ENCODE data around the gene FDX1. TPM values are rescaled to one million over a fixed set of nuclear protein-coding genes. Genes with fewer than 3 reads are reported as not detected.
A peak's percentile ranks its signal among the peaks of the same experiment; 100 is the strongest.
"Not testable (repeated sequence)": the region's sequence is repeated elsewhere in the genome, so short reads cannot be mapped to it uniquely, and the experiment has no call there.

FDX1 gene
- total RNA-seq, 1 experiment from 2014 or later, result 14.5 TPM

DNA sequence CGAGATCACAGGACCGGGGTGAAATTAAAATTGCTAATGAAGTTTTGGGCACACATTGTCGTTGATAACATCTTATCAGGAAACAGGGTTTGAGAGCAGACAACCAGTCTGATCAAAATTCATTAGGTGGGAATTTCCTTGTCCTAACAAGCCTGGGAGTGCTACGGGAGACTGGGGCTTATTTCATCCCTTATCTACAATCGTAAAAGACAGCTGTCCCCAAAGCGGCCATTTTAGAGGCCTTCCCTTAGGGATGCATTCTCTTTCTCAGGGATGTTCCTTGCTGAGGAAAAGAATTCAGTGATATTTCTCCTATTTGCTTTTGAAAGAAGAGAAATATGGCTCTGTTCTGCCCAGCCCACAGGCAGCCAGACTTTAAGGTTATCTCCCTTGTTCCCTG lies 8.1 kb upstream of the FDX1 start:
- POLR2A ChIA-PET; H3K4me2 ChIP-seq (ENCODE audit: low read length); H3K27ac ChIP-seq (ENCODE audit: low read depth, low read length); ATAC-seq; DNase-seq (ENCODE audit: low read depth, low spot score); H3K4me1 ChIP-seq (ENCODE audit: control insufficient read depth in 1 of 2, insufficient read depth in 2 of 2, low read length in 2 of 2); RAD21 ChIA-PET (ENCODE audit: low non-redundant PET in 1 of 2, low total read pairs in 2 of 2, uncharacterized antibody in 2 of 2, unreplicated experiment in 2 of 2); H3K9me3 ChIP-seq (ENCODE audit: control insufficient read depth in 1 of 2, insufficient read depth in 1 of 2, low read depth in 1 of 2, low read length in 2 of 2); BruUV-seq (replicated peaks); H4K20me1 ChIP-seq (ENCODE audit: insufficient read depth); CTCF ChIA-PET; H3K79me2 ChIP-seq (ENCODE audit: insufficient read depth, low read length); H3K9me2 ChIP-seq (ENCODE audit: insufficient read depth); H3K4me3 ChIP-seq (replicated peaks in 1 of 2; ENCODE audit: low read depth in 1 of 2, low read length in 2 of 2); H3K27me3 ChIP-seq (ENCODE audit: insufficient read depth, low read length); intact Hi-C loops (cut with micrococcal nuclease); H2AFZ ChIP-seq (ENCODE audit: low read depth, low read length, poor library complexity, severe bottlenecking); H3K9ac ChIP-seq (ENCODE audit: low read length); H3K36me3 ChIP-seq (ENCODE audit: control insufficient read depth in 1 of 2, insufficient read depth in 2 of 2, low read length in 2 of 2): not testable (repeated sequence)
- TF ChIP-seq CBX3 (IDR thresholded peaks at IDR 0.05; ENCODE audit: low read depth), result 0 out of 2 replicates have a peak, but pooled peaks have one; percentile 29

DNA sequence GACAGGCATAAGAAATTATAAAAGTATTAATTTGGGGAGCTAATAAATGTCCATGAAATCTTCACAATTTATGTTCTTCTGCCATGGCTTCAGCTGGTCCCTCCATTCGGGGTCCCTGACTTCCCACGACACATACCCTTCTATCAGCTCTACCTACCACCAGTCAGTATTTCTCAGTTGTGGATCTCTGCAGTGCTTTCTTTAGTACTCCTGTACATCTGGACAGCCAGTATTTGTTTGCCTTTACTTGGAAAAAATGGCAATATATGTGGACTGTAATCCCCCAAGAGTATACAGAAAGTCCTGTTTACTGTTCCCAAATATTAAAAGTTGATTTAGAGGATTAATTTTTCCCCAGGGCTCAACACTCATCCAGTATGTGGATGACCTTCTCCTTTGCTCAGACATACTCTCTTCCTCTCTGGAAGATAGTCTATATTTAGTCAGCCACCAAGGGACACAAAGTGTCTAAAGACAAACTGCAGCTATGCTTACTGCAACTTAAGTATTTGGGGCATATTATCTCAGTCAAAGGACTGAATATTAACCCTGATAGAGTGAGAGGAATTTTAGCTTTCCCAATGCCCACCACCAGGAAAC lies 7.3 kb upstream of the FDX1 start:
- Histone ChIP-seq H3K27me3 (ENCODE audit: insufficient read depth, low read length) (no peaks in the 10 kb centered on the region), H2AFZ (ENCODE audit: low read depth, low read length, poor library complexity, severe bottlenecking) (no peak overlapping the region), H3K27ac (ENCODE audit: low read depth, low read length) (no peak overlapping the region), H3K79me2 (ENCODE audit: insufficient read depth, low read length) (no peaks in the 10 kb centered on the region), H3K9ac (ENCODE audit: low read length) (no peak overlapping the region), H3K36me3 (ENCODE audit: control insufficient read depth in 1 of 2, insufficient read depth in 2 of 2, low read length in 2 of 2) (no peaks in the 10 kb centered on the region), H3K9me2 (ENCODE audit: insufficient read depth) (no peaks in the 10 kb centered on the region), H3K4me1 (ENCODE audit: control insufficient read depth in 1 of 2, insufficient read depth in 2 of 2, low read length in 2 of 2) (peaks cover 0 to 5% of the 10 kb centered on the region in 2 experiments; a peak in 1 of 4 replicates), H4K20me1 (ENCODE audit: insufficient read depth) (no peaks in the 10 kb centered on the region), H3K4me3 (replicated peaks in 1 of 2; ENCODE audit: low read depth in 1 of 2, low read length in 2 of 2) (no peak overlapping the region), H3K9me3 (ENCODE audit: control insufficient read depth in 1 of 2, insufficient read depth in 1 of 2, low read depth in 1 of 2, low read length in 2 of 2) (no peaks in the 10 kb centered on the region), H3K4me2 (ENCODE audit: low read length) (no peak overlapping the region)
- intact Hi-C loops (cut with micrococcal nuclease), result no loop called here
- ChIA-PET CTCF (no interaction called here), RAD21 (ENCODE audit: low non-redundant PET in 1 of 2, low total read pairs in 2 of 2, uncharacterized antibody in 2 of 2, unreplicated experiment in 2 of 2) (no interaction called here), POLR2A (no interaction called here)
- DNase-seq (ENCODE audit: low read depth, low spot score) (no peak), ATAC-seq (no peak)
- BruUV-seq (replicated peaks), result no TSS peak
- TF ChIP-seq, protein P1, sequence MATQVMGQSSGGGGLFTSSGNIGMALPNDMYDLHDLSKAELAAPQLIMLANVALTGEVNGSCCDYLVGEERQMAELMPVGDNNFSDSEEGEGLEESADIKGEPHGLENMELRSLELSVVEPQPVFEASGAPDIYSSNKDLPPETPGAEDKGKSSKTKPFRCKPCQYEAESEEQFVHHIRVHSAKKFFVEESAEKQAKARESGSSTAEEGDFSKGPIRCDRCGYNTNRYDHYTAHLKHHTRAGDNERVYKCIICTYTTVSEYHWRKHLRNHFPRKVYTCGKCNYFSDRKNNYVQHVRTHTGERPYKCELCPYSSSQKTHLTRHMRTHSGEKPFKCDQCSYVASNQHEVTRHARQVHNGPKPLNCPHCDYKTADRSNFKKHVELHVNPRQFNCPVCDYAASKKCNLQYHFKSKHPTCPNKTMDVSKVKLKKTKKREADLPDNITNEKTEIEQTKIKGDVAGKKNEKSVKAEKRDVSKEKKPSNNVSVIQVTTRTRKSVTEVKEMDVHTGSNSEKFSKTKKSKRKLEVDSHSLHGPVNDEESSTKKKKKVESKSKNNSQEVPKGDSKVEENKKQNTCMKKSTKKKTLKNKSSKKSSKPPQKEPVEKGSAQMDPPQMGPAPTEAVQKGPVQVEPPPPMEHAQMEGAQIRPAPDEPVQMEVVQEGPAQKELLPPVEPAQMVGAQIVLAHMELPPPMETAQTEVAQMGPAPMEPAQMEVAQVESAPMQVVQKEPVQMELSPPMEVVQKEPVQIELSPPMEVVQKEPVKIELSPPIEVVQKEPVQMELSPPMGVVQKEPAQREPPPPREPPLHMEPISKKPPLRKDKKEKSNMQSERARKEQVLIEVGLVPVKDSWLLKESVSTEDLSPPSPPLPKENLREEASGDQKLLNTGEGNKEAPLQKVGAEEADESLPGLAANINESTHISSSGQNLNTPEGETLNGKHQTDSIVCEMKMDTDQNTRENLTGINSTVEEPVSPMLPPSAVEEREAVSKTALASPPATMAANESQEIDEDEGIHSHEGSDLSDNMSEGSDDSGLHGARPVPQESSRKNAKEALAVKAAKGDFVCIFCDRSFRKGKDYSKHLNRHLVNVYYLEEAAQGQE (IDR thresholded peaks at IDR 0.05; ENCODE audit: low read depth), result no peak
- TF ChIP-seq ATF3 (IDR thresholded peaks at IDR 0.05) (no peak), MAX (IDR thresholded peaks at IDR 0.05) (no peak), CBX3 (IDR thresholded peaks at IDR 0.05; ENCODE audit: low read depth) (no peak), EZH2phosphoT487 (IDR thresholded peaks at IDR 0.05; ENCODE audit: borderline replicate concordance) (no peak), POLR2AphosphoS5 (IDR thresholded peaks at IDR 0.05; ENCODE audit: low read depth, low read length) (no peak), CEBPB (IDR thresholded peaks at IDR 0.05; ENCODE audit: low read depth) (no peak), EGR1 (IDR thresholded peaks at IDR 0.05; ENCODE audit: low read depth) (no peak), CTCF (IDR thresholded peaks at IDR 0.05 in 2 of 3, conservative IDR thresholded peaks at IDR 0.05 in 1 of 3; ENCODE audit: borderline replicate concordance in 1 of 3, insufficient read depth in 1 of 3, low read depth in 2 of 3, low read length in 2 of 3) (no peak), ELF1 (IDR thresholded peaks at IDR 0.05; ENCODE audit: borderline replicate concordance, low read depth) (no peak), SRF (IDR thresholded peaks at IDR 0.05; ENCODE audit: low read depth) (no peak), POLR2A (IDR thresholded peaks at IDR 0.05; ENCODE audit: borderline replicate concordance, extremely low read depth, insufficient read depth, insufficient read length) (no peak)

Measured in HCT116 (cell line).